ENCODE measurements around the gene HGF. TPM values are rescaled to one million over a fixed set of nuclear protein-coding genes. Genes with fewer than 3 reads are reported as not detected.
A peak's percentile ranks its signal among the peaks of the same experiment; 100 is the strongest.

Gene HGF
- total RNA-seq, 4 donors from 2014 or later, result 4.7 to 13.6 (median 8.5) TPM

- Histone ChIP-seq H3K36me3 (no peaks in the 10 kb centered on the region), H3K4me1 (peaks cover 0 to 55% (median 10%) of the 10 kb centered on the region in 3 donors), H3K9me3 (no peaks in the 10 kb centered on the region), H3K27me3 (no peaks in the 10 kb centered on the region), H3K4me3 (peak overlapping the region; percentile 26 to 49), H3K27ac (peak overlapping the region; percentile 59 to 82 (median 78))
- no peak for ATAC-seq
- no peak for TF ChIP-seq CTCF (IDR thresholded peaks at IDR 0.05)
- TF ChIP-seq POLR2A (IDR thresholded peaks at IDR 0.05), result no peak
- TF ChIP-seq EP300 (IDR thresholded peaks at IDR 0.05), result no peak
- TF ChIP-seq POLR2AphosphoS5 (IDR thresholded peaks at IDR 0.05), result no peak
- WGBS, 2 donors (ENCODE audit: low coverage in 1 of 2), result 23 to 47% methylated on average over 3 to 9 of the region's 9 CpGs
Observed at GRCh38 chr7:81768951-81769778, 682 bp downstream of the HGF start.

- Histone ChIP-seq H3K9me3 (no peaks in the 10 kb centered on the region), H3K4me1 (peaks cover 0 to 67% (median 10%) of the 10 kb centered on the region in 3 donors), H3K4me3 (peak overlapping the region; percentile 19 to 49), H3K27ac (peak overlapping the region in 3 of 4 donors; percentile 75 to 82 (median 81)), H3K27me3 (no peaks in the 10 kb centered on the region), H3K36me3 (no peaks in the 10 kb centered on the region)
- 21 to 34% methylated on average over 5 of the region's 5 CpGs for WGBS, 2 donors (ENCODE audit: low coverage in 1 of 2)
- ATAC-seq, result no peak
- TF ChIP-seq EP300 (IDR thresholded peaks at IDR 0.05), result no peak
- no peak for TF ChIP-seq POLR2AphosphoS5 (IDR thresholded peaks at IDR 0.05)
- TF ChIP-seq POLR2A (IDR thresholded peaks at IDR 0.05), result no peak
- no peak for TF ChIP-seq CTCF (IDR thresholded peaks at IDR 0.05)
Observed at GRCh38 chr7:81767926-81768325, 1.9 kb downstream of the HGF start.

GRCh38 chr7:81761821-81762220, 8.0 kb downstream of the HGF start:
- H3K4me3 ChIP-seq, result no peak overlapping the region
- TF ChIP-seq CTCF (IDR thresholded peaks at IDR 0.05) (no peak), POLR2A (IDR thresholded peaks at IDR 0.05) (no peak), EP300 (IDR thresholded peaks at IDR 0.05) (no peak), POLR2AphosphoS5 (IDR thresholded peaks at IDR 0.05) (no peak)
- peaks cover 0 to 2% of the 10 kb centered on the region in 2 donors for H3K36me3 ChIP-seq
- peaks cover 0 to 57% (median 5%) of the 10 kb centered on the region in 3 donors for H3K4me1 ChIP-seq
- H3K27me3 ChIP-seq, result no peaks in the 10 kb centered on the region
- no peak for ATAC-seq
- 94% methylated on average over 2 of the region's 2 CpGs; no CpG with 5 or more reads in 1 of the 2 donors for WGBS, 2 donors (ENCODE audit: low coverage in 1 of 2)
- H3K9me3 ChIP-seq, result no peaks in the 10 kb centered on the region
- H3K27ac ChIP-seq, result peak overlapping the region in 1 of 4 donors; percentile 2

GRCh38 chr7:81761031-81761430, 8.8 kb downstream of the HGF start:
- peaks cover 0 to 49% (median 3%) of the 10 kb centered on the region in 3 donors for H3K4me1 ChIP-seq
- no peaks in the 10 kb centered on the region for H3K9me3 ChIP-seq
- no peak for TF ChIP-seq POLR2A (IDR thresholded peaks at IDR 0.05)
- TF ChIP-seq CTCF (IDR thresholded peaks at IDR 0.05), result no peak
- no peak for TF ChIP-seq POLR2AphosphoS5 (IDR thresholded peaks at IDR 0.05)
- TF ChIP-seq EP300 (IDR thresholded peaks at IDR 0.05), result no peak
- H3K27ac ChIP-seq, result no peak overlapping the region
- no peak overlapping the region for H3K4me3 ChIP-seq
- H3K36me3 ChIP-seq, result peaks cover 0 to 10% of the 10 kb centered on the region in 2 donors
- no peaks in the 10 kb centered on the region for H3K27me3 ChIP-seq
- no peak for ATAC-seq
- WGBS, 2 donors (ENCODE audit: low coverage in 1 of 2), result 64 to 69% methylated on average over 1 of the region's 1 CpG

All from gastroesophageal sphincter (tissue), 4 donors.